SK-N-SH (cell line): ENCODE measurements around the gene PAPPA2. TPM values are rescaled to one million over a fixed set of nuclear protein-coding genes. Genes with fewer than 3 reads are reported as not detected.

ENCODE experiments used
- CTCF ChIA-PET: fragments of 300-600, 350-600 bp; formaldehyde crosslinking; extraction: SDS; loops from one replicate; lab custom pipeline; 2021; lab: Yijun Ruan, JAX
- POLR2A ChIA-PET: fragments of 350-600 bp; sonication (Branson Sonifier 250); formaldehyde crosslinking; extraction: SDS; loops from one replicate; lab custom pipeline; 2020; ENCODE audit warnings: antibody characterized with exemption, inconsistent platforms; lab: Yijun Ruan, JAX
- DNase-seq: peaks from one replicate; pipeline ENCODE4 v3.0.0; 2012
- H2AFZ ChIP-seq: fragments of 200-600 bp; sonication (generic); 2 replicates; pipeline ENCODE4 v1.8.1; 2016; ENCODE audit warnings: antibody characterized with exemption, mild to moderate bottlenecking, low read depth
- H3F3A ChIP-seq: fragments of 200-600 bp; sonication (generic); replicated peaks from 2 replicates; pipeline ENCODE3; 2016; ENCODE audit warnings: antibody characterized with exemption, mild to moderate bottlenecking; ENCODE audit not compliant: insufficient read depth
- H3K27ac ChIP-seq, 2 experiments: fragments of 200-500 bp in 1 of 2; fragments of 200-600 bp in 1 of 2; sonication (Bioruptor generic) in 1 of 2; sonication (generic), shearing (Covaris generic) in 1 of 2; 2 replicates each; pipeline versions ENCODE4 v1.5.1 to v1.6.1; 2014 to 2016; ENCODE audit warnings: low read depth in 2 of 2, inconsistent platforms in 1 of 2, low read length in 1 of 2, mild to moderate bottlenecking in 1 of 2, mixed read lengths in 1 of 2
- H3K27me3 ChIP-seq: fragments of 200-600 bp; sonication (generic), shearing (Covaris generic); 2 replicates; pipeline ENCODE4 v1.6.1; 2016; ENCODE audit warnings: mixed run types; ENCODE audit not compliant: insufficient read depth
- H3K36me3 ChIP-seq, 2 experiments: fragments of 200-500 bp in 1 of 2; fragments of 200-600 bp in 1 of 2; sonication (Bioruptor generic) in 1 of 2; sonication (generic) in 1 of 2; replicated peaks in 1 of 2; 2 replicates each; pipeline versions ENCODE3 to v1.5.1; 2014 to 2016; ENCODE audit warnings: low read length in 1 of 2, mild to moderate bottlenecking in 1 of 2; ENCODE audit not compliant: insufficient read depth in 2 of 2, control insufficient read depth in 1 of 2
- H3K4me1 ChIP-seq, 2 experiments: fragments of 200-500 bp in 1 of 2; fragments of 200-600 bp in 1 of 2; sonication (Bioruptor generic) in 1 of 2; sonication (generic), shearing (Covaris generic) in 1 of 2; 2 replicates each; pipeline versions ENCODE4 v1.5.1 to v1.6.1; 2014 to 2016; ENCODE audit warnings: low read depth in 1 of 2, low read length in 1 of 2, mixed run types in 1 of 2; ENCODE audit not compliant: insufficient read depth in 2 of 2, control insufficient read depth in 1 of 2
- H3K4me2 ChIP-seq: fragments of 200-600 bp; sonication (generic), shearing (Covaris generic); 2 replicates; pipeline ENCODE4 v1.6.1; 2017; ENCODE audit warnings: mixed run types
- H3K4me3 ChIP-seq, 2 experiments: fragments of 200-500 bp in 1 of 2; fragments of 200-600 bp in 1 of 2; sonication (Bioruptor generic) in 1 of 2; sonication (generic), shearing (Covaris generic) in 1 of 2; 2 replicates each; pipeline versions ENCODE4 v1.5.1 to v1.8.1; 2014 to 2016; ENCODE audit warnings: low read depth in 2 of 2, inconsistent platforms in 1 of 2, low read length in 1 of 2, mild to moderate bottlenecking in 1 of 2, mixed read lengths in 1 of 2, moderate library complexity in 1 of 2
- H3K79me2 ChIP-seq: fragments of 200-600 bp; sonication (generic); 2 replicates; pipeline ENCODE4 v1.8.1; 2017; ENCODE audit warnings: mild to moderate bottlenecking; ENCODE audit not compliant: insufficient read depth
- H3K9ac ChIP-seq: fragments of 200-600 bp; sonication (generic); 2 replicates; pipeline ENCODE4 v1.6.1; 2017; ENCODE audit warnings: mixed run types
- H3K9me2 ChIP-seq: fragments of 200-600 bp; sonication (generic); 2 replicates; pipeline ENCODE4 v1.6.1; 2017; ENCODE audit warnings: mixed run types
- H3K9me3 ChIP-seq: fragments of 200-600 bp; sonication (generic); 2 replicates; pipeline ENCODE4 v1.6.1; 2017; ENCODE audit warnings: mixed run types, mild to moderate bottlenecking, moderate library complexity
- H4K20me1 ChIP-seq: fragments of 200-600 bp; sonication (generic); 2 replicates; pipeline ENCODE4 v1.6.1; 2017; ENCODE audit warnings: mild to moderate bottlenecking, mixed run types; ENCODE audit not compliant: insufficient read depth
- EP300 ChIP-seq, 2 experiments: IDR thresholded peaks; 2 replicates each; pipeline versions ENCODE4 v1.4.0 to v1.6.1; 2012; ENCODE audit warnings: borderline replicate concordance in 1 of 2, low read depth in 1 of 2, low read length in 1 of 2
- FOSL2 ChIP-seq: IDR thresholded peaks from 2 replicates; pipeline ENCODE4 v1.4.0; 2012; ENCODE audit warnings: low read depth, mild to moderate bottlenecking, moderate library complexity, borderline replicate concordance
- FOXJ3 ChIP-seq: sonication (generic); formaldehyde crosslinking; IDR thresholded peaks from 2 replicates; pipeline ENCODE4 v1.5.1; 2020; ENCODE audit warnings: mild to moderate bottlenecking, missing genetic modification reagents
- GABPA ChIP-seq: IDR thresholded peaks from 2 replicates; pipeline ENCODE4 v1.4.0; 2012; ENCODE audit warnings: low read depth, mild to moderate bottlenecking
- GATA2 ChIP-seq: sonication (generic); formaldehyde crosslinking; IDR thresholded peaks from 2 replicates; pipeline ENCODE4 v1.5.0; 2020; ENCODE audit warnings: mild to moderate bottlenecking, missing genetic modification reagents
- MEF2A ChIP-seq: IDR thresholded peaks from 2 replicates; pipeline ENCODE4 v1.4.0; 2012; ENCODE audit warnings: low read depth, borderline replicate concordance
- MXI1 ChIP-seq: IDR thresholded peaks from 2 replicates; pipeline ENCODE4 v1.6.1; 2012; ENCODE audit warnings: mild to moderate bottlenecking, low read depth, low read length, improper control_type of control experiment
- NFIC ChIP-seq: IDR thresholded peaks from 2 replicates; pipeline ENCODE4 v1.4.0; 2012; ENCODE audit warnings: borderline replicate concordance
- NRF1 ChIP-seq: IDR thresholded peaks from 2 replicates; pipeline ENCODE4 v1.6.1; 2012; ENCODE audit warnings: low read depth, mild to moderate bottlenecking, low read length
- POLR2AphosphoS5 ChIP-seq: IDR thresholded peaks from 2 replicates; pipeline ENCODE4 v1.6.1; 2012; ENCODE audit warnings: low read depth, low read length
- RXRA ChIP-seq: IDR thresholded peaks from 2 replicates; pipeline ENCODE4 v1.4.0; 2012; ENCODE audit warnings: low read depth, mild to moderate bottlenecking, borderline replicate concordance
- SMC3 ChIP-seq: IDR thresholded peaks from 2 replicates; pipeline ENCODE4 v1.6.1; 2012; ENCODE audit warnings: low read depth, low read length, improper control_type of control experiment
- TCF12 ChIP-seq: IDR thresholded peaks from 2 replicates; pipeline ENCODE4 v1.4.0; 2012
- TEAD4 ChIP-seq: IDR thresholded peaks from 2 replicates; pipeline ENCODE4 v1.4.0; 2012; ENCODE audit warnings: mild to moderate bottlenecking, borderline replicate concordance; ENCODE audit not compliant: insufficient read depth
- USF1 ChIP-seq: IDR thresholded peaks from 2 replicates; pipeline ENCODE4 v1.4.0; 2012; ENCODE audit warnings: low read depth, borderline replicate concordance
- WGBS: methylation state at CpG from one replicate; pipeline ENCODE4 v1.1.6; 2017; ENCODE audit warnings: low lambda C conversion rate; 5-methylcytosine and 5-hydroxymethylcytosine counted together
- polyA plus RNA-seq, 3 experiments: library from polyadenylated mRNA; depleted of rRNA; stranded (reverse); fragments of >200 nt; gene quantifications; 2 replicates each; pipeline ENCODE4 v1.2.3, GENCODE V29; 2012
- TF ChIP-seq, protein P1 (sequence below): IDR thresholded peaks from 2 replicates; pipeline ENCODE4 v1.4.0; 2012; ENCODE audit warnings: low read depth
- TF ChIP-seq, protein P2 (sequence below): fragments of 150-350 bp; IDR thresholded peaks from 2 replicates; pipeline ENCODE4 v1.6.1; 2016; ENCODE audit warnings: mild to moderate bottlenecking, low read depth, low read length

PAPPA2 gene
- polyA plus RNA-seq, 1 of the 3 experiments (the other 2 are of a cell fraction) = 0.02 TPM

DNA sequence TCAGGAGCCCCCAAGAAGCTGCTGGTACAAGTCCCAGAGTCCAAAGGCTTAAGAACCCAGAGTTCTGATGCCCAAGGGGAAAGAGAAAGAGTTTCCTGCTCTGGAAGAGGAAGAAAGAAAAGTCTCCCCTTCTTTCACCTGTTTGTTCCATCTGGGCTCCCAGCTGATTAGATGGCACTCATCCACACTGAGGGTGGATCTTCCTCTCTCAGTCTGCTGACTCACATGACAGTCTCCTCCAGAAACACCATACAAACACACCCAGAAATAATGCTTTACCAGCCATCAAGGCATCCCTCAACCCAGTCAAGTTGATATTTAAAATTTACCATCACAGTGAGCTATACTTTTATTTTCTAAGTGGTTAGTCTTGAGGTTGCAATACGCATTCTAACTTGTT lies 257.9 kb downstream of the PAPPA2 start:
- POLR2A ChIA-PET = no interaction called here

DNA sequence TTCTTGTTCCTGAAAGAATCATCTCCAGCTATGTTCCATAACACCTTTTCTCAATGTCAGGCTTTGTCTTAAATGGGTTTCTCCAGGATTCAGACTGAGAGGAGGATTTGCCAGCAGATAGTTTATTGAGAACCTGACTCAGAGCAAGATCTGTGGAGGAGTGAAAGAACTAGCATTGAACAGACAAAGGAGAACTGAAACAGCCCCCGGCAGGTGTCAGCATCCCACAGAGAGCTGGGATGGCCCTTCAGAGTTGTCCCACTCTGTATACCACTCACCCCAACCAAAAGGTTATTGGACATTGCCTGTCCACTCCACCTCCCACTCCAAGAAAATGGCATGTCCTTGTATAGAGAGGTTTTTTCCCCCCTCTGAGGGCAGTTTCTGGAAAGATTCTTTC lies 270.7 kb downstream of the PAPPA2 start:
- H3K27me3 ChIP-seq = no peaks in the 10 kb centered on the region
- no peaks in the 10 kb centered on the region for H3K79me2 ChIP-seq
- H2AFZ ChIP-seq = no peak overlapping the region
- H3K9me3 ChIP-seq = no peaks in the 10 kb centered on the region
- ChIA-PET CTCF (interaction anchor here (0.7 to 1.2 kb wide), 2 partner anchors 11 to 13 kb away, joined by 3 to 5 read pairs; no protein-coding TSS in a partner anchor), POLR2A (no interaction called here)
- H3F3A ChIP-seq = no peaks in the 10 kb centered on the region
- H3K9ac ChIP-seq = no peak overlapping the region
- no peak overlapping the region for H3K4me3 ChIP-seq
- H3K4me2 ChIP-seq = no peak overlapping the region
- WGBS = 78% methylated on average over 1 of the region's 1 CpG
- H3K4me1 ChIP-seq = no peaks in the 10 kb centered on the region
- H3K27ac ChIP-seq = no peak overlapping the region
- H3K9me2 ChIP-seq = no peaks in the 10 kb centered on the region
- no peak for DNase-seq
- TF ChIP-seq USF1 = no peak
- TF ChIP-seq FOXJ3 = no peak
- no peak for TF ChIP-seq MXI1
- no peak for TF ChIP-seq GABPA
- no peak for TF ChIP-seq POLR2AphosphoS5
- TF ChIP-seq SMC3 = no peak
- no peak for TF ChIP-seq EP300 (IDR thresholded peaks at IDR 0.05; ENCODE audit: borderline replicate concordance in 1 of 2, low read depth in 1 of 2, low read length in 1 of 2)
- TF ChIP-seq, protein P1, sequence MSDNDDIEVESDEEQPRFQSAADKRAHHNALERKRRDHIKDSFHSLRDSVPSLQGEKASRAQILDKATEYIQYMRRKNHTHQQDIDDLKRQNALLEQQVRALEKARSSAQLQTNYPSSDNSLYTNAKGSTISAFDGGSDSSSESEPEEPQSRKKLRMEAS = no peak
- TF ChIP-seq TEAD4 = no peak
- TF ChIP-seq MEF2A = no peak
- no peak for TF ChIP-seq TCF12
- no peaks in the 10 kb centered on the region for H3K36me3 ChIP-seq
- H4K20me1 ChIP-seq = no peaks in the 10 kb centered on the region

More for the DNA sequence above, 257.9 kb downstream of the PAPPA2 start:
- no peak overlapping the region for H3K27ac ChIP-seq
- CTCF ChIA-PET = interaction anchor here (0.8 to 1.1 kb wide), 2 partner anchors 12 to 345 kb away, joined by 3 read pairs; no protein-coding TSS in a partner anchor
- H3F3A ChIP-seq = no peaks in the 10 kb centered on the region
- no peaks in the 10 kb centered on the region for H3K27me3 ChIP-seq
- no peak overlapping the region for H3K4me2 ChIP-seq
- no peaks in the 10 kb centered on the region for H3K9me3 ChIP-seq
- H3K4me3 ChIP-seq = no peak overlapping the region
- H3K9ac ChIP-seq = no peak overlapping the region
- no peaks in the 10 kb centered on the region for H3K36me3 ChIP-seq
- TF ChIP-seq POLR2AphosphoS5 = no peak
- no peak for TF ChIP-seq GATA2 (CRISPR knock-in tag)
- no peak for TF ChIP-seq EP300 (IDR thresholded peaks at IDR 0.05; ENCODE audit: borderline replicate concordance in 1 of 2, low read depth in 1 of 2, low read length in 1 of 2)
- TF ChIP-seq NRF1 = no peak
- TF ChIP-seq, protein P1 = no peak
- TF ChIP-seq FOSL2 = no peak
- no peak for TF ChIP-seq SMC3
- TF ChIP-seq NFIC = no peak
- TF ChIP-seq, protein P2, sequence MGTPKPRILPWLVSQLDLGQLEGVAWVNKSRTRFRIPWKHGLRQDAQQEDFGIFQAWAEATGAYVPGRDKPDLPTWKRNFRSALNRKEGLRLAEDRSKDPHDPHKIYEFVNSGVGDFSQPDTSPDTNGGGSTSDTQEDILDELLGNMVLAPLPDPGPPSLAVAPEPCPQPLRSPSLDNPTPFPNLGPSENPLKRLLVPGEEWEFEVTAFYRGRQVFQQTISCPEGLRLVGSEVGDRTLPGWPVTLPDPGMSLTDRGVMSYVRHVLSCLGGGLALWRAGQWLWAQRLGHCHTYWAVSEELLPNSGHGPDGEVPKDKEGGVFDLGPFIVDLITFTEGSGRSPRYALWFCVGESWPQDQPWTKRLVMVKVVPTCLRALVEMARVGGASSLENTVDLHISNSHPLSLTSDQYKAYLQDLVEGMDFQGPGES = no peak
- no peak for TF ChIP-seq RXRA
- H3K4me1 ChIP-seq = peaks cover 0 to 3% of the 10 kb centered on the region in 2 experiments; a peak in 1 of 4 replicates
- H3K79me2 ChIP-seq = no peaks in the 10 kb centered on the region
- 26% methylated on average over 1 of the region's 1 CpG for WGBS
- no peak overlapping the region for H2AFZ ChIP-seq
- no peak for DNase-seq
- no peaks in the 10 kb centered on the region for H4K20me1 ChIP-seq
- H3K9me2 ChIP-seq = no peaks in the 10 kb centered on the region
